T-helper 2 cell treated with Interferon-gamma antibody and Interleukin-4, amounts not matched to agents 100 ng/mL and 5 ng/mL, for 36 hours (primary cell): ENCODE data around the gene RNU5B-1. TPM values are rescaled to one million over a fixed set of nuclear protein-coding genes. Genes with fewer than 3 reads are reported as not detected.

ENCODE experiments used
- intact Hi-C: fragments of 100-400 bp; cut with micrococcal nuclease; formaldehyde crosslinking; loops from one replicate; pipeline ENCODE4 v1.15.1; 2023
- total RNA-seq: library from RNA; stranded (reverse); gene quantifications from 2 replicates; pipeline ENCODE4 v1.2.3, GENCODE V29; 2022

Gene RNU5B-1
- total RNA-seq, 1 donor from 2014 or later = not detected

- intact Hi-C loops = loop anchor here (2.0 kb wide), 1 partner anchor 393 kb away; no protein-coding TSS in a partner anchor
These were observed 17.0 kb upstream of the RNU5B-1 start for GRCh38 chr15:65287520-65287855.

DNA sequence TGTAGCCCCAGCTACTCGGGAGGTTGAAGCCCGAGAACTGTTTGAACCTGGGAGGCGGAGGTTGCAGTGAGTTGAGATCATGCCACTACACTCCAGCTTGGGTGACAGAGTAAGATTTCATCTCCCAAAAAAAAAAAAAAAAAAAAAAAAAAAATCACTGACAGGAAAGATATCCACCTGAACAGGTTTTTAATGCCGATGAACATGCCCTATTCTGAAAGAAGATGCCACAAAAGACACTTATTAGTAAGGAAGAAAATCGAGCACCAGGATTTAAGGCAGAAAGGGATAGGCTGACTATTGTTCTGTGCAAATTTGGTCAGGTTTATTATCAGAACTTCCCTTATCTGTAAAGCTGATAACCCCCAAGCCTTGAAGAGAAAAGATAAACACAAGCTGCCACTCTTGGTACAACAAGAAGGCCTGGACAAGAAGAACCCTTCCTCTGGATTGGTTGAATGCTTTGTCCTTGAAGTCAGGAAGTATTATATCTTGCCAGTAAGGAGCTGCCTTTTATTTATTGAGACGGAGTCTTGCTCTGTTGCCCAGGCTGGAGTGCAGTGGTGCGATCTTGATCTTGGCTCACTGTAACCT lies 15.1 kb upstream of the RNU5B-1 start:
- intact Hi-C loops = no loop called here

DNA sequence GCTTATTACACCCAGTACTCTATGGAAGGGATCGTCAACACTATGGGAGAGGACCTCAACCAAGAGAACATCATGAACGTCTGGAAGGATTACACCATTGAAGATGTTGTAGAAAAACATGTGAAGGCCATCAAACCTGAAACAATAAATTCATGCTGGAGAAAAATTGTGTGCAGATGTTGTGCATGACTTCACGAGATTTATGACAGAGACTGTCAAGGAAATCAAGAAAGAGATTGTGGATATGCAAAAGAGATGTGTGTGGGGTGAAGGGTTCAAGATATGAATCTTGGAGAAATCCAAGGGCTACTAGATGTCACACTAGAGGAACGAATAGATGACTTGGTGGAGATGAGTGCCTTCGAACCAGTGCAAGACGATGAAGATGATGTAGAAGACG lies 14.2 kb upstream of the RNU5B-1 start:
- intact Hi-C loops = loop anchor here (10.0 kb wide), 1 partner anchor 585 kb away; no protein-coding TSS in a partner anchor

DNA sequence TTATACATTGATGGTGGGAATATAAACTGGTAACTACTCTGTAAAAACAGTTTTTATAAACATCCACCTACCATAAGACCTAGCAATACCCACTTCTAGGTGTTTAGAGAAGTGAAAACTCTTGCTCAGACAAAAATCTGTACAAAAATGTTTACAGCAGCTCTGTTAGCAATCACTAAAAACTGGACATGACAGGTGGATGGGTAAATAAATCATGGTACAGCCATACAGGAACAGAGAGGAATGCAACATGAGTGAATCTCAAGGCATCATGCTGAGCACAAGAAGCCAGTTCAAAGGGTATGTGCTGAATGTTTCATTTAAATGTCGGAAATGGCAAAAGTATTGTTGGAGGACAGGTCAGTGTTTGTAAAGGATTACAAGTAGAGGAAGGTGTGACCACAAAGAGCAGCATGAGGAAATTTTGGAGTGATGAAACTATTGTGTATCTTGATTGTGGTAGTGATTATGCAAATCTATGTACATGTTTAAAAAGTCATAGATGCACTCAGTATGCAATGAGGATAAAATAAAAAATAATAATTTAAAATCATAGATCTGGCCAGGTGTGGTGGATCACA lies 11.4 kb upstream of the RNU5B-1 start:
- intact Hi-C loops = loop anchor here (10.0 kb wide), 1 partner anchor 588 kb away; no protein-coding TSS in a partner anchor

DNA sequence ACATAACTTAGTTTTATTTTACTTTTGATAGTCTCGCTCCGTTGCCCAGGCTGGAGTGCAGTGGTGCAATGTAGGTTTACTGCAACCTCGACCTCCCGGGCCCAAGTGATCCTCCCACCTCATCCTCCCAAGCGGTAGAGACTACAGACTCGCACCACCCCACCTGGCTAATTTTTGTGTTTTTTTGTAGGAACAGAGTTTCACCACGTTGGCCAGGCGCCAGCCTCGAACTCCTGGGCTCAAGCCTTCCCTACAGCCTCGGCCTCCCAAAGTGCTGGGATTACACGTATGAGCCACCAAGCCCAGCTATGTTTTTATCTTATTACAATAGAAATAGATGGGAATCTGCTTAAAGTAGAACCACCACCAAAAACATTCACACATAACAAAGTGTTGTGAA lies 5.7 kb upstream of the RNU5B-1 start:
- intact Hi-C loops = loop anchor here (5.0 to 10.0 kb wide), 2 partner anchors 166 to 594 kb away; partner anchors contain the start of gene PDCD7

DNA sequence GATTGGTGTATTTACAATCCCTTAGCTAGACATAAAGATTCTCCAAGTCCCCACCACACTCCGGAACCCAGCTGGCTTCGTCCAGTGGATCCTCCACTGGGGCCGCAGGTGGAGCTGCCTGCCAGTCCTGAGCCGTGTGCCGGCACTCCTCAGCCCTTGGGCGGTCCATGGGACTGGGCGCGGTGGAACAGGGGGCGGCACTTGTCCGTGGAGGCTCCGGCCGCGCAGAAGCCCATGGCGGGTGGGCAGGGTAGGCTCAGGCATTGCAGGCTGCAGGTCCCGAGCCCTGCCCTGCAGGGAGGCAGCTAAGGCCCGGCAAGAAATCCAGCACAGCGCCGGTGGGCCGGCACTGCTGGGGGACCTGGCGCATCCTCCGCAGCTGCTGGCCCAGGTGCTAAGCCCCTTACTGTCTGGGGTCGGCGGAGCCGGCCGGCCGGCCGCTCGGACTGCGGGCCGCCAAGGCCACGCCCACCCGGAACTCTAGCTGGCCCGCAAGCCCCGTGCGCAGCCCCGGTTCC lies 3.5 kb upstream of the RNU5B-1 start:
- intact Hi-C loops = no loop called here

GRCh38 chr15:65302061-65302460 lies 2.4 kb upstream of the RNU5B-1 start:
- intact Hi-C loops = no loop called here

GRCh38 chr15:65303687-65304380 lies 643 bp upstream of the RNU5B-1 start:
- intact Hi-C loops = loop anchor here (1.0 to 2.0 kb wide), 5 partner anchors 8 to 271 kb away; partner anchors contain the start of genes CLPX, DPP8, PARP16 and RNU5A-1

DNA sequence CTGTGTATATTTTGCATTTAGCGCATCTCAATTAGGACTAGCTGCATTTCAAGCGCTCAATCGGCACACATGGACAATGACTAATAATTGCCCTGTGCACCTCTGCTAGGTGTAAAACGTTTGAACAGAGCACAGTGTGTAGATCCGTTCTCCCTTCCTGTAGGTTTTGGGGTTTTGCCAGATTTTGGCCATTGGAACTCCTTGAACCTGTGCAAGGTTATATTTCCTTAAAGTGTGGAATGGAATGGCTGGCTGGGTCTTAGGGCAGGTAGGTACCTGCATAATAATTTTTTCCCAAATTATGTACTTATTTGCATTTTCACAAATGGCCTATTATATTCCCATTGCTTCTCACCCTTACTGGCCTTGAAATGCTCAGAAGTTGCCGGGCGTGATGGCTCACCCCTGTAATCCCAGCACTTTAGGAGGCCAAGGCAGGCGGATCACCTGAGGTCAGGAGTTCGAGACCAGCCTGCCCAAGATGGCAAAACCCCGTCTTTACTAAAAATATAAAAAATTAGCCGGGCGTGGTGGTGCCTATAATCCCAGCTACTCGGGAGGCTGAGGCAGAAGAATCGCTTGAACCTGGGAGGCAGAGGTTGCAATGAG lies 777 bp downstream of the RNU5B-1 start:
- intact Hi-C loops = loop anchor here (2.0 kb wide), 3 partner anchors 120 to 272 kb away; partner anchors contain the start of genes CLPX and DPP8

DNA sequence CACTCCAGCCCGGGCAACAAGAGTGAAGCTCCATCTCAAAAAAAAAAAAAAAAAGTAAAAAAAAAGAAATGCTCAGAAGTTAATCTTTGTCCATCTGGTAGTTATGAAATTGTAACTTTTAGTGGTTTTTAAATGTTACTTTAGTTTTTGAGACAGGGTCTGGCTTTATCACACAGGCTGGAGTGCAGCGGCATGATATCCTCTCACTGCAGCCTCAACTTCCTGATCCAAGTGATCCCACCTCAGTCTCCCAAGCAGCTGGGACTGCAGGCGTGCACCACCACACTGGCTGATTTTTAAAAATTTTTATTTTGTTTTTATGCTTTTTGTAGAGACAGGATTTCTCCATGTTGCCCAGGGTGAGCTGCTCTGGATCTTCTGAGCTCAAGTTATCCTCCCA lies 1.3 kb downstream of the RNU5B-1 start:
- intact Hi-C loops = loop anchor here (2.0 kb wide), 3 partner anchors 121 to 273 kb away; partner anchors contain the start of genes CLPX and DPP8

GRCh38 chr15:65306551-65306950 lies 2.1 kb downstream of the RNU5B-1 start:
- intact Hi-C loops = no loop called here

DNA sequence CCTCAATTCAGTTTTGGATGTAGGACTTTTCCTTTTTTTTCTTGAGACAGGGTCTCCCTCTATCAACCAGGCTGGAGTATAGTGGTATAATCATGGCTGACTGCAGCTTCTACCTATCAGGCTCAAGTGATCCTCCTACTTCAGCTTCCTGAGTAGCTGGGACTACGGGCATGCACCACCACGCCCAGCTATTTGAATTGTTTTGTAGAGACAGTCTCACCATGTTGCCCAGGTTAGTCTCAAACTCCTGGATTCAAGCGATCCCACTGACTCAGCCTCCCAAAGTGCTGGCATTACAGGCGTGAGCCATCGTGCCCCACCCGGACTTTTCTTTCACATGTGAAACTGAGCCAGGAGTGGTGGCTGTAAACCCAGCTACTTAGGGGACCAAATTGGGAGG lies 3.5 kb downstream of the RNU5B-1 start:
- intact Hi-C loops = no loop called here

DNA sequence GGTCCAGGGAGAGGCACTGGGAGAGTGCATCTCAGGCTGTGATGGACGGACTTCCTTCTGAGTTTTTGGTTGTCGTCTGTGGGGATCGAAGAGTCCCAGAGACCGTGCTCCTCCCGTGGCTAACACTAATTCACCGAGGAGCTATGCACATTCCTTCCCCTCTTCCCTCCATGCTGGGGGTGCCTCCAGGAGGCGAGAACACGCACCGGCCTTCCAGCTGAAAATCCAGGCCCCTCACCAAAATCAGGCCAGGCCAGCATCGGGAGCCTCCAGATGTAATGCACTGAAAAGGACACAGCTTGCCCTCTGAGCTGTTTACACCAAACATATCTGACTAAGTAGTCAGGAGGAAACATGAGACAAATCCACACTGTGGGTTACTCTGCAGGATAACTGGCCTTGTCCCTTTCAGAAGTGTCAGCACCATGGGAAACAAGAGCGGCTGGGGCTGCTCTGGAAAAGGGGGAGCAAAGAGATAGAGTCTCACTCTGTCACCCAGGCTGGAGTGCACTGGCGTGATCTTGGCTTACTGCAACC lies 5.5 kb downstream of the RNU5B-1 start:
- intact Hi-C loops = no loop called here

GRCh38 chr15:65310431-65311137 lies 6.1 kb downstream of the RNU5B-1 start:
- intact Hi-C loops = no loop called here

GRCh38 chr15:65311760-65312159 lies 7.3 kb downstream of the RNU5B-1 start:
- intact Hi-C loops = no loop called here

- intact Hi-C loops = no loop called here
These were observed 8.0 kb downstream of the RNU5B-1 start for GRCh38 chr15:65312400-65312916.

DNA sequence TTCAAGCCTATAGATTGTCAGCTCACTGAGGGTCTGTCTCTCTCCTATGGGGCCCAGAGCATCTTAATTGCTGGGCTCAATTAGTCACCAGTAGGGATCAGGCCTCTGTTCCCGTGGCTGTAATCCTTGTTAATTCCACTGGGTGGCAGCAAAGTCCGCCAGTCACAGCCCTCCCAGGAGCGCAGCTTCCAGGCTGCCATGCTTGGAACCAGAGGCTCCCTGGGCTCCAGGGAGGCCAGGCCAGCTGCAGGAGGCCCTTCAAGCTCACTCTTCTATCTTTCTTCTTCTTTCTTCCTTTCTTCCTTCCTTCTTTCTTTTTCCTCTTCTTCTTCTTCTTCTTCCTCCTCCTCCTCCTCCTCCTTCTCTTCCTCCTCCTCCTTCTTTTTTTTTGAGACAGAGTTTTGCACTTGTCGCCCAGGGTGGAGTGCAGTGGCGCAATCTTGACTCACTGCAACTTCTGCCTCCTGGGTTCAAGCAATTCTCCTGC lies 14.4 kb downstream of the RNU5B-1 start:
- intact Hi-C loops = loop anchor here (1.0 kb wide), 1 partner anchor 66 kb away; no protein-coding TSS in a partner anchor

GRCh38 chr15:65323071-65323511 lies 18.6 kb downstream of the RNU5B-1 start:
- intact Hi-C loops = no loop called here

DNA sequence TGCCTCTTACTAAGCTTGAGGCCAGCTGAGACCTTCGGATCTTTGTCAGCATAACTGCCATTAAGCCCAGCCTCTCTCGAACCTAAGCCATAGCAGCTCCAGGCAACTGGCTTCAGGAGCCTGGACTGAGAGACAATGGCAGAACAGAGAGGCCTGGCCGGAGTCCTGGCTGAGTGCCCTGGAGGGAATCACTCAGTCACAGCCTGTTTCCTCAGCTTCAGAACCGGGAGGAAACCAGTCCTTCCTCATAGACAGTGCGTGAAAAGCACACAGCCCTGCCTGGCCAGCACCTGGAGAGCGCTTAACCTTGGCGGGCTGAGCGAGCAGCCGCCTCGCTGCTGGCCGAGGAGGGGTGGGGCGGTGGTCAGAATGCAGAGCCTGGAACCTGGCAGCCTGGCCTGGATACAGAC lies 21.6 kb downstream of the RNU5B-1 start:
- intact Hi-C loops = no loop called here

DNA sequence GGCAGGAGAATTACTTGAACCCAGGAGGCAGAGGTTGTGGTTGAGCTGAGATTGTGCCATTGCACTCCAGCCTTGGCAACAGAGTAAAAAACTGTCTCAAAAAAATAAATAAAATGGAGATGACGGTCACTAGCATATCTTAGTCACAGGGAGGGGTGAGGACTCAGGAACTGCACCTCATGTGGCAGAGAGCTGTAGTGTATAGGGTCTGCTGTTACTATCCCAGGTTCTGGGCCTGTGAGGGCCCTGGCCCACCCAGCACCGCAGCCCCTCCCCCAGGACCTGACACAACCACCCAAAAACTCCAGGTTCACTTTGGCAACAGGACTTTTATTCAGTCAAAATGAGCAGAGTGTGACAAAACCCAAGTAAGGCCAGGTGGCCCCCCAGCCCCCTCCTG lies 22.3 kb downstream of the RNU5B-1 start:
- intact Hi-C loops = no loop called here
